SK-N-SH (cell line): Measurements from ENCODE around the gene DRAP1. TPM values are rescaled to one million over a fixed set of nuclear protein-coding genes. Genes with fewer than 3 reads are reported as not detected.

ENCODE experiments used
- CTCF ChIA-PET: fragments of 300-600, 350-600 bp; formaldehyde crosslinking; extraction: SDS; loops from one replicate; lab custom pipeline; 2021; lab: Yijun Ruan, JAX
- POLR2A ChIA-PET: fragments of 350-600 bp; sonication (Branson Sonifier 250); formaldehyde crosslinking; extraction: SDS; loops from one replicate; lab custom pipeline; 2020; ENCODE audit warnings: antibody characterized with exemption, inconsistent platforms; lab: Yijun Ruan, JAX
- DNase-seq: peaks from one replicate; pipeline ENCODE4 v3.0.0; 2012
- H2AFZ ChIP-seq: fragments of 200-600 bp; sonication (generic); 2 replicates; pipeline ENCODE4 v1.8.1; 2016; ENCODE audit warnings: antibody characterized with exemption, mild to moderate bottlenecking, low read depth
- H3F3A ChIP-seq: fragments of 200-600 bp; sonication (generic); replicated peaks from 2 replicates; pipeline ENCODE3; 2016; ENCODE audit warnings: antibody characterized with exemption, mild to moderate bottlenecking; ENCODE audit not compliant: insufficient read depth
- H3K27ac ChIP-seq, 2 experiments: fragments of 200-500 bp in 1 of 2; fragments of 200-600 bp in 1 of 2; sonication (Bioruptor generic) in 1 of 2; sonication (generic), shearing (Covaris generic) in 1 of 2; 2 replicates each; pipeline versions ENCODE4 v1.5.1 to v1.6.1; 2014 to 2016; ENCODE audit warnings: low read depth in 2 of 2, inconsistent platforms in 1 of 2, low read length in 1 of 2, mild to moderate bottlenecking in 1 of 2, mixed read lengths in 1 of 2
- H3K27me3 ChIP-seq: fragments of 200-600 bp; sonication (generic), shearing (Covaris generic); 2 replicates; pipeline ENCODE4 v1.6.1; 2016; ENCODE audit warnings: mixed run types; ENCODE audit not compliant: insufficient read depth
- H3K36me3 ChIP-seq, 2 experiments: fragments of 200-500 bp in 1 of 2; fragments of 200-600 bp in 1 of 2; sonication (Bioruptor generic) in 1 of 2; sonication (generic) in 1 of 2; replicated peaks in 1 of 2; 2 replicates each; pipeline versions ENCODE3 to v1.5.1; 2014 to 2016; ENCODE audit warnings: low read length in 1 of 2, mild to moderate bottlenecking in 1 of 2; ENCODE audit not compliant: insufficient read depth in 2 of 2, control insufficient read depth in 1 of 2
- H3K4me1 ChIP-seq, 2 experiments: fragments of 200-500 bp in 1 of 2; fragments of 200-600 bp in 1 of 2; sonication (Bioruptor generic) in 1 of 2; sonication (generic), shearing (Covaris generic) in 1 of 2; 2 replicates each; pipeline versions ENCODE4 v1.5.1 to v1.6.1; 2014 to 2016; ENCODE audit warnings: low read depth in 1 of 2, low read length in 1 of 2, mixed run types in 1 of 2; ENCODE audit not compliant: insufficient read depth in 2 of 2, control insufficient read depth in 1 of 2
- H3K4me2 ChIP-seq: fragments of 200-600 bp; sonication (generic), shearing (Covaris generic); 2 replicates; pipeline ENCODE4 v1.6.1; 2017; ENCODE audit warnings: mixed run types
- H3K4me3 ChIP-seq, 2 experiments: fragments of 200-500 bp in 1 of 2; fragments of 200-600 bp in 1 of 2; sonication (Bioruptor generic) in 1 of 2; sonication (generic), shearing (Covaris generic) in 1 of 2; 2 replicates each; pipeline versions ENCODE4 v1.5.1 to v1.8.1; 2014 to 2016; ENCODE audit warnings: low read depth in 2 of 2, inconsistent platforms in 1 of 2, low read length in 1 of 2, mild to moderate bottlenecking in 1 of 2, mixed read lengths in 1 of 2, moderate library complexity in 1 of 2
- H3K79me2 ChIP-seq: fragments of 200-600 bp; sonication (generic); 2 replicates; pipeline ENCODE4 v1.8.1; 2017; ENCODE audit warnings: mild to moderate bottlenecking; ENCODE audit not compliant: insufficient read depth
- H3K9ac ChIP-seq: fragments of 200-600 bp; sonication (generic); 2 replicates; pipeline ENCODE4 v1.6.1; 2017; ENCODE audit warnings: mixed run types
- H3K9me2 ChIP-seq: fragments of 200-600 bp; sonication (generic); 2 replicates; pipeline ENCODE4 v1.6.1; 2017; ENCODE audit warnings: mixed run types
- H3K9me3 ChIP-seq: fragments of 200-600 bp; sonication (generic); 2 replicates; pipeline ENCODE4 v1.6.1; 2017; ENCODE audit warnings: mixed run types, mild to moderate bottlenecking, moderate library complexity
- H4K20me1 ChIP-seq: fragments of 200-600 bp; sonication (generic); 2 replicates; pipeline ENCODE4 v1.6.1; 2017; ENCODE audit warnings: mild to moderate bottlenecking, mixed run types; ENCODE audit not compliant: insufficient read depth
- CHD2 ChIP-seq: fragments of 150-350 bp; IDR thresholded peaks from 2 replicates; pipeline ENCODE4 v1.6.1; 2018; ENCODE audit warnings: low read length; ENCODE audit not compliant: partially characterized antibody
- ELF1 ChIP-seq: IDR thresholded peaks from 2 replicates; pipeline ENCODE4 v1.4.0; 2012
- EZH2phosphoT487 ChIP-seq: fragments of 200-600 bp; sonication (generic); IDR thresholded peaks from 2 replicates; pipeline ENCODE4 v1.6.1; 2017; ENCODE audit warnings: low read depth, mixed run types, mild to moderate bottlenecking, antibody characterized with exemption, moderate library complexity, borderline replicate concordance
- FOXJ3 ChIP-seq: sonication (generic); formaldehyde crosslinking; IDR thresholded peaks from 2 replicates; pipeline ENCODE4 v1.5.1; 2020; ENCODE audit warnings: mild to moderate bottlenecking, missing genetic modification reagents
- FOXM1 ChIP-seq: IDR thresholded peaks from 2 replicates; pipeline ENCODE4 v1.4.0; 2012; ENCODE audit warnings: low read depth, mild to moderate bottlenecking
- GABPA ChIP-seq: IDR thresholded peaks from 2 replicates; pipeline ENCODE4 v1.4.0; 2012; ENCODE audit warnings: low read depth, mild to moderate bottlenecking
- JUND ChIP-seq: IDR thresholded peaks from 2 replicates; pipeline ENCODE4 v1.4.0; 2012
- MEF2A ChIP-seq: IDR thresholded peaks from 2 replicates; pipeline ENCODE4 v1.4.0; 2012; ENCODE audit warnings: low read depth, borderline replicate concordance
- MXI1 ChIP-seq: IDR thresholded peaks from 2 replicates; pipeline ENCODE4 v1.6.1; 2012; ENCODE audit warnings: mild to moderate bottlenecking, low read depth, low read length, improper control_type of control experiment
- NRF1 ChIP-seq: IDR thresholded peaks from 2 replicates; pipeline ENCODE4 v1.6.1; 2012; ENCODE audit warnings: low read depth, mild to moderate bottlenecking, low read length
- POLR2AphosphoS5 ChIP-seq: IDR thresholded peaks from 2 replicates; pipeline ENCODE4 v1.6.1; 2012; ENCODE audit warnings: low read depth, low read length
- RCOR1 ChIP-seq: fragments of 150-350 bp; IDR thresholded peaks from 2 replicates; pipeline ENCODE4 v1.6.1; 2017; ENCODE audit warnings: antibody characterized with exemption, low read length
- RXRA ChIP-seq: IDR thresholded peaks from 2 replicates; pipeline ENCODE4 v1.4.0; 2012; ENCODE audit warnings: low read depth, mild to moderate bottlenecking, borderline replicate concordance
- SIN3A ChIP-seq: IDR thresholded peaks from 2 replicates; pipeline ENCODE4 v1.6.1; 2012; ENCODE audit warnings: low read depth, mild to moderate bottlenecking, low read length, moderate library complexity, borderline replicate concordance
- SMC3 ChIP-seq: IDR thresholded peaks from 2 replicates; pipeline ENCODE4 v1.6.1; 2012; ENCODE audit warnings: low read depth, low read length, improper control_type of control experiment
- TAF1 ChIP-seq: IDR thresholded peaks from 2 replicates; pipeline ENCODE4 v1.6.1; 2012; ENCODE audit warnings: low read depth, mild to moderate bottlenecking, low read length, moderate library complexity, borderline replicate concordance
- TEAD4 ChIP-seq: IDR thresholded peaks from 2 replicates; pipeline ENCODE4 v1.4.0; 2012; ENCODE audit warnings: mild to moderate bottlenecking, borderline replicate concordance; ENCODE audit not compliant: insufficient read depth
- USF1 ChIP-seq: IDR thresholded peaks from 2 replicates; pipeline ENCODE4 v1.4.0; 2012; ENCODE audit warnings: low read depth, borderline replicate concordance
- YY1 ChIP-seq: IDR thresholded peaks from 2 replicates; pipeline ENCODE4 v1.4.0; 2012; ENCODE audit warnings: low read depth, mild to moderate bottlenecking
- ZBTB33 ChIP-seq: IDR thresholded peaks from 2 replicates; pipeline ENCODE4 v1.4.0; 2012; ENCODE audit warnings: low read depth, borderline replicate concordance
- WGBS: methylation state at CpG from one replicate; pipeline ENCODE4 v1.1.6; 2017; ENCODE audit warnings: low lambda C conversion rate; 5-methylcytosine and 5-hydroxymethylcytosine counted together
- polyA plus RNA-seq, 3 experiments: library from polyadenylated mRNA; depleted of rRNA; stranded (reverse); fragments of >200 nt; gene quantifications; 2 replicates each; pipeline ENCODE4 v1.2.3, GENCODE V29; 2012
- TF ChIP-seq, protein P1 (sequence below): IDR thresholded peaks from 2 replicates; pipeline ENCODE4 v1.4.0; 2012; ENCODE audit warnings: low read depth

The DRAP1 gene
- polyA plus RNA-seq, 1 of the 3 experiments (the other 2 are of a cell fraction) = 464 TPM

GRCh38 chr11:65898656-65899355, 20.4 kb upstream of the DRAP1 start:
- peak overlapping the region in 1 of 2 experiments; percentile 95; a peak in 3 of 4 replicates for H3K27ac ChIP-seq
- peaks cover 0 to 35% of the 10 kb centered on the region in 2 experiments for H3K36me3 ChIP-seq
- no peak overlapping the region for H2AFZ ChIP-seq
- H3K4me3 ChIP-seq = peak overlapping the region; percentile 59 to 82
- peaks cover 6 to 47% of the 10 kb centered on the region in 2 experiments; a peak in 3 of 4 replicates for H3K4me1 ChIP-seq
- CTCF ChIA-PET = interaction anchor here (0.6 to 4.6 kb wide), 5 partner anchors 10 to 67 kb away, joined by 3 to 36 read pairs (median 20); partner anchors contain the start of genes CCDC85B and FIBP
- DNase-seq = no peak
- H3K9me3 ChIP-seq = no peaks in the 10 kb centered on the region
- WGBS = 27% methylated on average over 8 of the region's 28 CpGs
- no peaks in the 10 kb centered on the region for H3K9me2 ChIP-seq
- H4K20me1 ChIP-seq = peaks cover 53% of the 10 kb centered on the region
- H3K79me2 ChIP-seq = peaks cover 87% of the 10 kb centered on the region
- TF ChIP-seq FOXM1 (no peak), RCOR1 (no peak), MEF2A (no peak), TEAD4 (no peak), GABPA (no peak; the same call in 1 of the 2 replicates), MXI1 (no peak), ELF1 (peak; percentile 64; the same call in 1 of the 2 replicates), SMC3 (no peak), FOXJ3 (CRISPR knock-in tag) (no peak), TAF1 (peak; percentile 40; the same call in 1 of the 2 replicates), YY1 (no peak)
- TF ChIP-seq, protein P1, sequence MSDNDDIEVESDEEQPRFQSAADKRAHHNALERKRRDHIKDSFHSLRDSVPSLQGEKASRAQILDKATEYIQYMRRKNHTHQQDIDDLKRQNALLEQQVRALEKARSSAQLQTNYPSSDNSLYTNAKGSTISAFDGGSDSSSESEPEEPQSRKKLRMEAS = no peak
- POLR2A ChIA-PET = no interaction called here
- H3K27me3 ChIP-seq = no peaks in the 10 kb centered on the region
- peak overlapping the region; percentile 97 for H3K9ac ChIP-seq
- H3K4me2 ChIP-seq = peak overlapping the region; percentile 89
- H3F3A ChIP-seq = peaks cover 64% of the 10 kb centered on the region

DNA sequence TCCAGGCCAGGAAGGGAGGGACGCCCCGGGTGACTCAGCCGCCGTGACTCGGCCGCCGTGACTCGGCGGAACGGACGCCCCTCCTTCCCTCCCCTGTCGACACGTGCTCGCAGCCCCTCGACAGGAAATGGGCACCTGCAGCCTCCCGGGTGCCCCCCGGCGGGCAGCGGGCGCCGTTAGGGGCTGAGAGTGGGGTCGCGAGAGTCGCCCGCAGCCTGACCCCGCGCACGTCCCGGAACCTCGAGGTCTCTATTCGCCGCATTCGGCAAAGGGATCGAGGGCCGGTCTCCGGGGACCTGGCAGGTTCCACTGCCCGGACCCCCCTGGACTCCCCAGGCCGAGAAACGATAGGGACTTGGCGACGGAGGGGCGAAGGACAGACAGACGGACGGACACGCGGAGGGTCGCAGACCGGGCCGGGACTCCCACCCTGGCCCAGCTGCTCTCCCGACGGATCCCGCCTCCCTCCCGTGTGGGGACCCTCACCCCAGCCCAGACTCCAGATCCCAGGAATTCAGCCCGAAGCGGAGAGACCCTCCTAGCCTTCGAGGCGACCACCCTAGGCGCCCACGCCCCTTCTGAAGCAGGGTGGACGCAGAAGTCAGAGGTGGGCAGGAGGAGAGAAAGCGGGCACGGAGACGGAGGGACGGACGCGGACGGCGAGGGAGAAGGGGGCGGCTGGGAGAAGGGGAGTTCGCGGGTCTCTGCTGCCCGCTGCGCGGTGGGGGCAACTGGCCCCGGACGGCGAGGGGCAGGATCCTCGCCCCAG, 19.7 kb upstream of the DRAP1 start:
- peak; percentile 71 for DNase-seq
- Histone ChIP-seq H3K79me2 (peaks cover 87% of the 10 kb centered on the region), H2AFZ (no peak overlapping the region), H3K36me3 (peaks cover 0 to 35% of the 10 kb centered on the region in 2 experiments), H4K20me1 (peaks cover 45% of the 10 kb centered on the region), H3F3A (peaks cover 65% of the 10 kb centered on the region), H3K27me3 (no peaks in the 10 kb centered on the region), H3K4me1 (peaks cover 0 to 44% of the 10 kb centered on the region in 2 experiments; a peak in 3 of 4 replicates), H3K9ac (peak overlapping the region; percentile 97), H3K27ac (peak overlapping the region in 1 of 2 experiments; percentile 95; a peak in 3 of 4 replicates), H3K4me2 (peak overlapping the region; percentile 89), H3K4me3 (peak overlapping the region; percentile 59 to 82), H3K9me2 (no peaks in the 10 kb centered on the region), H3K9me3 (no peaks in the 10 kb centered on the region)
- POLR2A ChIA-PET = no interaction called here
- 0% methylated on average over 8 of the region's 78 CpGs for WGBS
- CTCF ChIA-PET = interaction anchor here (1.0 to 4.6 kb wide), 4 partner anchors 11 to 40 kb away, joined by 3 to 36 read pairs (median 35); partner anchors contain the start of genes CCDC85B, FIBP and MUS81
- peak; percentile 3; the same call in 1 of the 2 replicates for TF ChIP-seq ELF1
- no peak for TF ChIP-seq RCOR1
- no peak for TF ChIP-seq CHD2
- TF ChIP-seq FOXJ3 (CRISPR knock-in tag) = no peak
- no peak for TF ChIP-seq POLR2AphosphoS5
- TF ChIP-seq RXRA = peak; percentile 60; the same call in 1 of the 2 replicates
- peak; percentile 55; the same call in 1 of the 2 replicates for TF ChIP-seq ZBTB33
- TF ChIP-seq SIN3A = peak; percentile 85; the same call in 1 of the 2 replicates
- no peak for TF ChIP-seq EZH2phosphoT487
- TF ChIP-seq JUND = peak; percentile 62; the same call in 1 of the 2 replicates
- peak; percentile 56; the same call in 1 of the 2 replicates for TF ChIP-seq USF1
- TF ChIP-seq NRF1 = no peak
- TF ChIP-seq SMC3 = no peak
- TF ChIP-seq YY1 = peak; percentile 40; the same call in 1 of the 2 replicates
